Breast epithelium (tissue), 4 donors: ENCODE results near the gene BBS7. TPM values are rescaled to one million over a fixed set of nuclear protein-coding genes. Genes with fewer than 3 reads are reported as not detected.

ENCODE experiments used
- DNase-seq, 2 donors: peaks; one replicate each; pipeline ENCODE4 v3.0.0-alpha.2; 2019; ENCODE audit warnings: low spot score in 2 of 2
- H3K27ac ChIP-seq, 2 donors: fragments of 200-600 bp; sonication (generic) in 1 of 2; one replicate each; pipeline ENCODE4 v1.5.1; 2016 to 2019; ENCODE audit warnings: mild to moderate bottlenecking in 1 of 2
- H3K27me3 ChIP-seq, 2 donors: fragments of 200-600 bp; sonication (generic) in 1 of 2; one replicate each; pipeline versions ENCODE4 v1.5.1 to v1.6.0; 2017 to 2019; ENCODE audit warnings: control low read depth in 1 of 2, mild to moderate bottlenecking in 1 of 2
- H3K36me3 ChIP-seq: fragments of 200-600 bp; one replicate; pipeline ENCODE4 v1.5.1; 2019
- H3K4me1 ChIP-seq, 2 donors: fragments of 200-600 bp; sonication (generic); one replicate each; pipeline ENCODE4 v1.5.1; 2016 to 2019; ENCODE audit warnings: control low read depth in 1 of 2
- H3K4me3 ChIP-seq, 3 donors: fragments of 200-600 bp; sonication (generic); 1 replicate in 2 of 3; 2 replicates in 1 of 3; pipeline ENCODE4 v1.5.1; 2016 to 2019; ENCODE audit warnings: mild to moderate bottlenecking in 3 of 3, moderate library complexity in 2 of 3
- H3K9me3 ChIP-seq, 2 donors: fragments of 200-600 bp; sonication (generic) in 1 of 2; one replicate each; pipeline ENCODE4 v1.5.1; 2016 to 2019; ENCODE audit warnings: control low read depth in 1 of 2
- POLR2A ChIP-seq: fragments of 450-650 bp; IDR thresholded peaks from one replicate; pipeline ENCODE4 v1.6.1; 2016; ENCODE audit warnings: antibody characterized with exemption, mild to moderate bottlenecking, moderate library complexity
- POLR2AphosphoS5 ChIP-seq, 3 donors: sonication (generic); formaldehyde crosslinking; IDR thresholded peaks; one replicate each; pipeline ENCODE4 v1.6.1; 2017; ENCODE audit warnings: antibody characterized with exemption in 3 of 3
- intact Hi-C: fragments of 100-400 bp; cut with DNase I; formaldehyde crosslinking; loops from one replicate; pipeline ENCODE4 v1.15.1; 2023; ENCODE audit warnings: low total_unique reads
- total RNA-seq, 3 donors: library from RNA; depleted of rRNA; stranded (reverse); fragments of >200 nt; gene quantifications; one replicate each; pipeline ENCODE4 v1.1.0, GENCODE V29; 2016
- TF ChIP-seq, protein P1 (sequence below), 3 donors: fragments of 450-650 bp; IDR thresholded peaks; one replicate each; pipeline ENCODE4 v1.5.1; 2016 to 2017; ENCODE audit warnings: antibody characterized with exemption in 3 of 3, mild to moderate bottlenecking in 3 of 3, moderate library complexity in 3 of 3

The BBS7 gene
- total RNA-seq, 3 donors from 2014 or later = 12.5 to 16.0 (median 14.7) TPM

DNA sequence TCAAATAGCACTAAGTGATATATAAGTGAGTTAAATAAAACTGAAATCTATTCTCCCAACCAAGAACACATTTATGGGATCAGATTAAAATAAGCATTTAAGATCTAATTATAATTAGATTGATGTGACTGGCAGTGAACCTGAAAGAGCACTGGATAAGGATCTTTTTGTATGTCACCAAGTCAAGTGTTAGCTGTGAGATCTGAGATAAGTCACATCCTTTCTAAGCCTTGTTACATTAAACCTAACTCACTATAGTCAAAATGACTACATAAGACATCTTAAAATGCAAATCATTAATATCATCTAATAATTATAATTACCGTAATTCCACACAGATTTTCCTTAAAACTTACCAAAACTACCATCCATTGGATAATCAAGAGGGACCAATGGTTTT, 48.2 kb downstream of the BBS7 start:
- H3K9me3 ChIP-seq = no peaks in the 10 kb centered on the region
- H3K36me3 ChIP-seq = no peaks in the 10 kb centered on the region
- no peak for DNase-seq
- H3K27me3 ChIP-seq = no peaks in the 10 kb centered on the region
- H3K4me1 ChIP-seq = peaks cover 0 to 5% of the 10 kb centered on the region in 2 donors
- no peak overlapping the region for H3K4me3 ChIP-seq
- intact Hi-C loops = no loop called here
- no peak overlapping the region for H3K27ac ChIP-seq
- TF ChIP-seq POLR2A (no peak), POLR2AphosphoS5 (IDR thresholded peaks at IDR 0.05) (no peak)
- TF ChIP-seq, protein P1, sequence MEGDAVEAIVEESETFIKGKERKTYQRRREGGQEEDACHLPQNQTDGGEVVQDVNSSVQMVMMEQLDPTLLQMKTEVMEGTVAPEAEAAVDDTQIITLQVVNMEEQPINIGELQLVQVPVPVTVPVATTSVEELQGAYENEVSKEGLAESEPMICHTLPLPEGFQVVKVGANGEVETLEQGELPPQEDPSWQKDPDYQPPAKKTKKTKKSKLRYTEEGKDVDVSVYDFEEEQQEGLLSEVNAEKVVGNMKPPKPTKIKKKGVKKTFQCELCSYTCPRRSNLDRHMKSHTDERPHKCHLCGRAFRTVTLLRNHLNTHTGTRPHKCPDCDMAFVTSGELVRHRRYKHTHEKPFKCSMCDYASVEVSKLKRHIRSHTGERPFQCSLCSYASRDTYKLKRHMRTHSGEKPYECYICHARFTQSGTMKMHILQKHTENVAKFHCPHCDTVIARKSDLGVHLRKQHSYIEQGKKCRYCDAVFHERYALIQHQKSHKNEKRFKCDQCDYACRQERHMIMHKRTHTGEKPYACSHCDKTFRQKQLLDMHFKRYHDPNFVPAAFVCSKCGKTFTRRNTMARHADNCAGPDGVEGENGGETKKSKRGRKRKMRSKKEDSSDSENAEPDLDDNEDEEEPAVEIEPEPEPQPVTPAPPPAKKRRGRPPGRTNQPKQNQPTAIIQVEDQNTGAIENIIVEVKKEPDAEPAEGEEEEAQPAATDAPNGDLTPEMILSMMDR (IDR thresholded peaks at IDR 0.05) = no peak

DNA sequence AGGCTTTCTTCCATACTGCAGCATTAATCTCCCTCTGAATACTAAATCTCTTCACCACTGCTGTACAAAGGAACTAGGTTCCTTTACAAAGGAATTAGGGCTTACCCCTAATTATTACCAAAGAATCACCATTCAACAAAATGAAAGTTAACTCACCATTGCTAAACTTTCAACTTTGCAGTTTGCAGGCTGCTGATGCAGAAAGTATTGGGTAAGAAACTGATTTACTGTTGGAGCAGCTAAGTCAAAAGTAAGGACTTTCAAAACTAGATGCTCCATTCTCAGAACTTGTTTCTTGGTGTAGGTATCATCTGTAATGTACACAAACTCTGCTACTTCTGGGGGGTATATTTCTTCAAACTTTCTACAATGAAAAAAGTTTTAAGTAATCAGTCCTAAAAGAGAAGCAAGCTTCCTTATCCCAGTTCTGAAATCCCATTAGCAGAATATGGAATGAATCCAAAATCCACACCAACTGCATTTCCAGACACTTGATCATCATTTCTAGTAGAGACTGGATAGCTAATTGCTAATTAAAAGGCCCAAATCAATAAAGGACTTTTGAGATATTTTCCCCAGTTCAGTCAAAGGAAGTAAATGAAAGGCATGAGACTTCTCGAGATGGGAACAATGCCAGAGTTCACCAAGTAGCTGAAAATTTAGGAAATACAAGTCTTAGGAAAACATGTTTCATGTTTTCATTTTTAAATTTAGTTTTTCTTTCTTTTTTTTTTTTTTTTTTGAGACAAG, 50.9 kb downstream of the BBS7 start:
- Histone ChIP-seq H3K27me3 (no peaks in the 10 kb centered on the region), H3K4me1 (peaks cover 0 to 5% of the 10 kb centered on the region in 2 donors), H3K36me3 (no peaks in the 10 kb centered on the region), H3K27ac (no peak overlapping the region), H3K9me3 (no peaks in the 10 kb centered on the region), H3K4me3 (no peak overlapping the region)
- TF ChIP-seq POLR2A (no peak), POLR2AphosphoS5 (IDR thresholded peaks at IDR 0.05) (no peak)
- TF ChIP-seq, protein P1 (IDR thresholded peaks at IDR 0.05) = no peak
- no peak for DNase-seq
- intact Hi-C loops = no loop called here

DNA sequence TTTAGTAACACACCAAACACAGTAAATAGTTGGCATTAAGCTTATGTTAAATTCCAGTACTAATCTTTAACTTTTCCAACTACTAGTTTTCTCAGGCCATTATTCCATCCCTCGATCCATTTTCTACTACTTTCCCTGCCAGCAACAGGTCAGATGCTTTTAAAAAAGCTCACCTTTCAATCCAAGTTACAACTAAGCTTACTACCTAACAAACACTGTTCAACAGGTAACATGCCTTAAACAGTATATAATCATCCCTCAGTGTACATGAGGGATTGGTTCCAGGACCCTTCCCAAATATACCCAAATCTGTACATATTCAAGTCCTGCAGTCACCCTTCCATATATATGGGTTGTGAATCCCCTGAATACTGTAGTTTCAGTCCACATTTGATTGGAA, 52.1 kb downstream of the BBS7 start:
- Histone ChIP-seq H3K36me3 (no peaks in the 10 kb centered on the region), H3K27ac (no peak overlapping the region), H3K4me1 (peaks cover 0 to 3% of the 10 kb centered on the region in 2 donors), H3K27me3 (no peaks in the 10 kb centered on the region), H3K4me3 (no peak overlapping the region), H3K9me3 (no peaks in the 10 kb centered on the region)
- TF ChIP-seq POLR2A (no peak), POLR2AphosphoS5 (IDR thresholded peaks at IDR 0.05) (no peak)
- TF ChIP-seq, protein P1 (IDR thresholded peaks at IDR 0.05) = no peak
- intact Hi-C loops = no loop called here
- no peak for DNase-seq

DNA sequence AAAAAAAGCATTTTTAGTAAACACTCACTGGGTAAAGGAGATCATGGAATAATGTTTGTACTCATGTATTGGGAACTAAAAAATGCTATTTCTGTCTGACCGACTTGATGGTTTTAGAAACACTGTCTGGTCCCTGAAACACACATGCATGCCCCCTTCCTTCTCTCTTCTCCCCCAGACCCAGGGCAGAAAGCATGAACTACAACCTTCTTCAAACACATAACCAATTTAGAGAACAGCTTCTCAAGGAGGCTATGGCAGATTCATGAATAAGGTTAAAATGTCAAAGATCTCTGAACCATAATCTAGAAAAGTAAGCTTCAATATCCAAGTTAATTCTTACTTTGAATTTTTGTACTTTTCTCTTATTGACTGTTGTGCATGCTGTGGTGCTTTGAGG, 52.6 kb downstream of the BBS7 start:
- intact Hi-C loops = no loop called here
- H3K4me1 ChIP-seq = no peaks in the 10 kb centered on the region
- H3K9me3 ChIP-seq = no peaks in the 10 kb centered on the region
- H3K27me3 ChIP-seq = no peaks in the 10 kb centered on the region
- H3K4me3 ChIP-seq = no peak overlapping the region
- TF ChIP-seq, protein P1 (IDR thresholded peaks at IDR 0.05) = no peak
- no peak for TF ChIP-seq POLR2AphosphoS5 (IDR thresholded peaks at IDR 0.05)
- TF ChIP-seq POLR2A = no peak
- no peak for DNase-seq
- no peaks in the 10 kb centered on the region for H3K36me3 ChIP-seq
- no peak overlapping the region for H3K27ac ChIP-seq

DNA sequence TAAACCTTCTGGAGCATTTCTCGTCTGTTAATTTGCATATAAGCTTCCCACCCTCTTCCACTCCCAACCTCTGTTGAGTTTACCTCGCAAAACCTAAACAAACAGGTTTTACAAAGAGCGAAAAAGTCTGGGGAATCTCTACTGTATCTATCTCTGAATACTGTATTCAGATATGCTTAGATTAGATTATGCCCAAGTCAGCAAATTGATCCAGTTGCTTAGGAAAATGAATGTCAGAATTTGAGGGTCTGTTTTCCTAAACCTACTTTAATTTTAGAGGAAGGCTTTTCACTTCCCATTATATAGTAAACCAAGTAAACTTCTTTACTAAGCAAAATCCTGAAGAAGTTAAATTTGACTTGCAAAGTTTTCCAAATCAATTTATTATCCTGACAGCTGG, 53.3 kb downstream of the BBS7 start:
- H3K27me3 ChIP-seq = no peaks in the 10 kb centered on the region
- no peak for TF ChIP-seq POLR2AphosphoS5 (IDR thresholded peaks at IDR 0.05)
- no peak for TF ChIP-seq POLR2A
- TF ChIP-seq, protein P1 (IDR thresholded peaks at IDR 0.05) = no peak
- no peaks in the 10 kb centered on the region for H3K4me1 ChIP-seq
- H3K4me3 ChIP-seq = no peak overlapping the region
- DNase-seq = no peak
- intact Hi-C loops = no loop called here
- no peak overlapping the region for H3K27ac ChIP-seq
- no peaks in the 10 kb centered on the region for H3K9me3 ChIP-seq
- H3K36me3 ChIP-seq = no peaks in the 10 kb centered on the region
